ENCODE results near the gene PPM1J. TPM values are rescaled to one million over a fixed set of nuclear protein-coding genes. Genes with fewer than 3 reads are reported as not detected.
A peak's percentile ranks its signal among the peaks of the same experiment; 100 is the strongest.

The PPM1J gene
- total and polyA plus RNA-seq, 9 of the 15 experiments (the other 6 are each of a cell fraction or from before 2014, with no cell fraction given): 0.25 to 10.5 (median 4.2) TPM

DNA sequence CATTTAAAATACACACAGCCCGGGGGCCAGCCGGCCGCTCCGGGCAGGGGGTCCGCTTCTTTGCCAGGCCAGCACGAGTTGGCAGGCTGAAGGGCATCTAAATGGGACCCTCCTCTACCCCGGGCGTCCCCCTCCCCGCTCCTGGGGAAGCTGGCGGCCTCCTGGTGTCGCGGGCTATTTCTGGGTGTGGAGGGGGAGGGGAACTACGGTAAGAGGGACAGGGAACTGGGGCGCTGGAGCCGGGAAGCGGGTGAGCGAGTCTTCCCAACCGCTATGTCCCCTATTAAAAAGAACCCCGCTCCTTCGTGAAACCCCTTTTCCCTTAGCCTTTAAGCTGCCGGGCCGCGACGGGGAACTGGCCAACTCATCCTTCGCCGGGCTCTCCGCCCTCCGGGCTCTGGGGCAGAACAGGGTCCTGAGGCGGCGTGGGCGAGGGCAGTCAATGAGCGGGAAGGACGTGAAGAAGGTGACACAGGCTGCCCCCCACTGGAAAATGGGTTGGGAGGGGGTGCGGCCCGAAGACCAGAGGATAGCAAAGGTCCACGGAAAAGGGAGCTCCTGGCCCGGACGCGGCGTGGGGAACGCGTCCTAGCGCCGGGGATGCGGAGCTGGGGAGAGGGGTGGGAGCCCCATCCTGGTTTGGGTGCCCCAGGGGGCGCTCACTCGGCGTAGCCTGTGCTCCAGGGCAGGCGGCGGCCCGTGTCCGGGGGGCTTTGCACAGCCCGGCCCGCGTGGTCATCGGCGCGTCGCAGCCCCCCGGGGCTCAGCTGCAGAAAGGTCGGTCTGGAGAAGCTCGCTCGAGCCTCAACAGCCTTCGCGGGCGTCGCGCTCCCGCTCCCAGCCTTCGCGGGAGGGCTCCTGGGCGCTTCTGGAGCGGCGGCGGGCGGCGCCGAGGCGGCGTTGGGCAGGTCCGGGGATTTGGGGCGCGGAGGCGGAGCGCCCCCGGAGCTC, 544 bp downstream of the PPM1J start (continued):
- TF ChIP-seq, protein P1, sequence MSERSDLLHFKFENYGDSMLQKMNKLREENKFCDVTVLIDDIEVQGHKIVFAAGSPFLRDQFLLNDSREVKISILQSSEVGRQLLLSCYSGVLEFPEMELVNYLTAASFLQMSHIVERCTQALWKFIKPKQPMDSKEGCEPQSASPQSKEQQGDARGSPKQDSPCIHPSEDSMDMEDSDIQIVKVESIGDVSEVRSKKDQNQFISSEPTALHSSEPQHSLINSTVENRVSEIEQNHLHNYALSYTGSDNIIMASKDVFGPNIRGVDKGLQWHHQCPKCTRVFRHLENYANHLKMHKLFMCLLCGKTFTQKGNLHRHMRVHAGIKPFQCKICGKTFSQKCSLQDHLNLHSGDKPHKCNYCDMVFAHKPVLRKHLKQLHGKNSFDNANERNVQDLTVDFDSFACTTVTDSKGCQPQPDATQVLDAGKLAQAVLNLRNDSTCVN (CRISPR knock-in tag; IDR thresholded peaks at IDR 0.05): no peak
- TF ChIP-seq ZFP30 (CRISPR knock-in tag; IDR thresholded peaks at IDR 0.05; ENCODE audit: borderline replicate concordance) (no peak), MED1 (CRISPR knock-in tag; IDR thresholded peaks at IDR 0.05; ENCODE audit: borderline replicate concordance) (no peak), KDM2B (CRISPR knock-in tag; IDR thresholded peaks at IDR 0.05) (peak; percentile 98), TEAD4 (IDR thresholded peaks at IDR 0.05; ENCODE audit: low read length) (no peak), TEAD4 (CRISPR knock-in tag; IDR thresholded peaks at IDR 0.05; ENCODE audit: borderline replicate concordance) (no peak), LEF1 (IDR thresholded peaks at IDR 0.05) (no peak), XRCC4 (IDR thresholded peaks at IDR 0.05; ENCODE audit: extremely low read depth, insufficient read depth, insufficient read length) (no peak), NCOA4 (IDR thresholded peaks at IDR 0.05; ENCODE audit: partially characterized antibody) (no peak), ZNF444 (CRISPR knock-in tag; IDR thresholded peaks at IDR 0.05) (no peak), RHOXF2B (CRISPR knock-in tag; conservative IDR thresholded peaks at IDR 0.05) (no peak), JUNB (CRISPR knock-in tag; conservative IDR thresholded peaks at IDR 0.05) (no peak), PHF21A (IDR thresholded peaks at IDR 0.05; ENCODE audit: borderline replicate concordance, low read depth) (no peak), CHD1 (IDR thresholded peaks at IDR 0.05; ENCODE audit: low read length) (peak; percentile 45), CHCHD3 (CRISPR knock-in tag; IDR thresholded peaks at IDR 0.05) (no peak), COPS2 (conservative IDR thresholded peaks at IDR 0.05) (no peak), MBD2 (IDR thresholded peaks at IDR 0.05; ENCODE audit: borderline replicate concordance, low read depth) (no peak), IFI16 (CRISPR knock-in tag; IDR thresholded peaks at IDR 0.05) (no peak)
- TF ChIP-seq, protein P2, sequence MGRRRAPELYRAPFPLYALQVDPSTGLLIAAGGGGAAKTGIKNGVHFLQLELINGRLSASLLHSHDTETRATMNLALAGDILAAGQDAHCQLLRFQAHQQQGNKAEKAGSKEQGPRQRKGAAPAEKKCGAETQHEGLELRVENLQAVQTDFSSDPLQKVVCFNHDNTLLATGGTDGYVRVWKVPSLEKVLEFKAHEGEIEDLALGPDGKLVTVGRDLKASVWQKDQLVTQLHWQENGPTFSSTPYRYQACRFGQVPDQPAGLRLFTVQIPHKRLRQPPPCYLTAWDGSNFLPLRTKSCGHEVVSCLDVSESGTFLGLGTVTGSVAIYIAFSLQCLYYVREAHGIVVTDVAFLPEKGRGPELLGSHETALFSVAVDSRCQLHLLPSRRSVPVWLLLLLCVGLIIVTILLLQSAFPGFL (CRISPR knock-in tag; IDR thresholded peaks at IDR 0.05): no peak
- TF ChIP-seq, protein P3, sequence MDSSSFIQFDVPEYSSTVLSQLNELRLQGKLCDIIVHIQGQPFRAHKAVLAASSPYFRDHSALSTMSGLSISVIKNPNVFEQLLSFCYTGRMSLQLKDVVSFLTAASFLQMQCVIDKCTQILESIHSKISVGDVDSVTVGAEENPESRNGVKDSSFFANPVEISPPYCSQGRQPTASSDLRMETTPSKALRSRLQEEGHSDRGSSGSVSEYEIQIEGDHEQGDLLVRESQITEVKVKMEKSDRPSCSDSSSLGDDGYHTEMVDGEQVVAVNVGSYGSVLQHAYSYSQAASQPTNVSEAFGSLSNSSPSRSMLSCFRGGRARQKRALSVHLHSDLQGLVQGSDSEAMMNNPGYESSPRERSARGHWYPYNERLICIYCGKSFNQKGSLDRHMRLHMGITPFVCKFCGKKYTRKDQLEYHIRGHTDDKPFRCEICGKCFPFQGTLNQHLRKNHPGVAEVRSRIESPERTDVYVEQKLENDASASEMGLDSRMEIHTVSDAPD (CRISPR knock-in tag; IDR thresholded peaks at IDR 0.05): no peak
- TF ChIP-seq, protein P4, sequence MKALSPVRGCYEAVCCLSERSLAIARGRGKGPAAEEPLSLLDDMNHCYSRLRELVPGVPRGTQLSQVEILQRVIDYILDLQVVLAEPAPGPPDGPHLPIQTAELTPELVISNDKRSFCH (CRISPR knock-in tag; IDR thresholded peaks at IDR 0.05): no peak
- TF ChIP-seq, protein P4 (tag; IDR thresholded peaks at IDR 0.05): 0 out of 2 replicates have a peak, but pooled peaks have one; percentile 20
- TF ChIP-seq, protein P5, sequence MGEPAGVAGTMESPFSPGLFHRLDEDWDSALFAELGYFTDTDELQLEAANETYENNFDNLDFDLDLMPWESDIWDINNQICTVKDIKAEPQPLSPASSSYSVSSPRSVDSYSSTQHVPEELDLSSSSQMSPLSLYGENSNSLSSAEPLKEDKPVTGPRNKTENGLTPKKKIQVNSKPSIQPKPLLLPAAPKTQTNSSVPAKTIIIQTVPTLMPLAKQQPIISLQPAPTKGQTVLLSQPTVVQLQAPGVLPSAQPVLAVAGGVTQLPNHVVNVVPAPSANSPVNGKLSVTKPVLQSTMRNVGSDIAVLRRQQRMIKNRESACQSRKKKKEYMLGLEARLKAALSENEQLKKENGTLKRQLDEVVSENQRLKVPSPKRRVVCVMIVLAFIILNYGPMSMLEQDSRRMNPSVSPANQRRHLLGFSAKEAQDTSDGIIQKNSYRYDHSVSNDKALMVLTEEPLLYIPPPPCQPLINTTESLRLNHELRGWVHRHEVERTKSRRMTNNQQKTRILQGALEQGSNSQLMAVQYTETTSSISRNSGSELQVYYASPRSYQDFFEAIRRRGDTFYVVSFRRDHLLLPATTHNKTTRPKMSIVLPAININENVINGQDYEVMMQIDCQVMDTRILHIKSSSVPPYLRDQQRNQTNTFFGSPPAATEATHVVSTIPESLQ (CRISPR knock-in tag; IDR thresholded peaks at IDR 0.05): no peak
